GM12891 (cell line): ENCODE measurements around the gene PAK4.

Experiments
- POLR2A ChIP-seq: IDR thresholded peaks from 2 replicates; pipeline ENCODE4 v1.6.1; 2011; ENCODE audit warnings: low read depth, low read length, control low read depth
- POLR2AphosphoS5 ChIP-seq: IDR thresholded peaks from 2 replicates; pipeline ENCODE4 v1.6.1; 2011; ENCODE audit warnings: low read depth, low read length, control low read depth
- POU2F2 ChIP-seq: IDR thresholded peaks from 2 replicates; pipeline ENCODE4 v1.6.1; 2011; ENCODE audit warnings: low read depth, mild to moderate bottlenecking, control low read depth, low read length, moderate library complexity

- no peak for TF ChIP-seq POLR2AphosphoS5
- no peak for TF ChIP-seq POLR2A
- TF ChIP-seq POU2F2, result no peak
Observed at GRCh38 chr19:39157275-39157996, 31.9 kb downstream of the PAK4 start.
